B cell (primary cell): ENCODE data around the gene SLC20A1. TPM values are rescaled to one million over a fixed set of nuclear protein-coding genes. Genes with fewer than 3 reads are reported as not detected.

ENCODE experiments used
- ATAC-seq: fragments of 200-7000 bp; cut with Tn5 transposase; one replicate; pipeline ENCODE4 v1.10.0; 2021; ENCODE audit warnings: low read depth, mild to moderate bottlenecking, moderate number of reproducible peaks, moderate library complexity
- CTCF ChIA-PET: fragments of 350-600 bp; sonication (Branson Sonifier 250); formaldehyde crosslinking; loops from one replicate; lab custom pipeline; 2021; ENCODE audit warnings: antibody characterized with exemption, inconsistent platforms; lab: Charles Lee
- POLR2A ChIA-PET: fragments of 350-600 bp; sonication (Branson Sonifier 250); formaldehyde crosslinking; loops from one replicate; lab custom pipeline; 2021; ENCODE audit warnings: antibody characterized with exemption; lab: Charles Lee
- DNase-seq: peaks from one replicate; pipeline ENCODE4 v3.0.0; 2013
- H2AFZ ChIP-seq: 2 replicates; pipeline ENCODE4 v1.6.1; 2012; ENCODE audit warnings: mild to moderate bottlenecking, low read depth, low read length; ENCODE audit not compliant: insufficient read depth, poor library complexity, severe bottlenecking
- H3K27ac ChIP-seq, 2 donors: 1 replicate in 1 of 2; 2 replicates in 1 of 2; pipeline ENCODE4 v1.5.1; 2012 to 2013; ENCODE audit warnings: low read length in 2 of 2, mild to moderate bottlenecking in 2 of 2, moderate library complexity in 1 of 2
- H3K27me3 ChIP-seq, 4 experiments: fragments of 200-600 bp in 1 of 4; sonication (generic) in 1 of 4; replicated peaks in 1 of 4; 1 replicate in 2 of 4; 2 replicates in 2 of 4; pipeline versions ENCODE4 v1.6.1 to v1.7.0; 2013 to 2016; ENCODE audit warnings: low read length in 3 of 4, mild to moderate bottlenecking in 2 of 4, mixed read lengths in 1 of 4, moderate library complexity in 1 of 4; ENCODE audit not compliant: insufficient read depth in 4 of 4, control insufficient read depth in 3 of 4; ENCODE audit errors: control extremely low read depth in 1 of 4
- H3K36me3 ChIP-seq, 2 experiments: replicated peaks in 1 of 2; 1 replicate in 1 of 2; 2 replicates in 1 of 2; pipeline versions ENCODE4 v1.6.1 to v1.7.1; 2013; ENCODE audit warnings: low read length in 1 of 2; ENCODE audit not compliant: insufficient read depth in 2 of 2, control insufficient read depth in 1 of 2; ENCODE audit errors: control extremely low read depth in 1 of 2, extremely low read depth in 1 of 2
- H3K4me1 ChIP-seq, 2 donors: fragments of 200-600 bp in 1 of 2; sonication (generic) in 1 of 2; 1 replicate in 1 of 2; 2 replicates in 1 of 2; pipeline versions ENCODE4 v1.5.1 to v1.6.1; 2013 to 2017; ENCODE audit warnings: low read length in 2 of 2; ENCODE audit not compliant: control insufficient read depth in 2 of 2, insufficient read depth in 2 of 2
- H3K4me2 ChIP-seq: replicated peaks from 2 replicates; pipeline ENCODE3; 2012; ENCODE audit warnings: mild to moderate bottlenecking, low read depth, low read length; ENCODE audit not compliant: poor library complexity, severe bottlenecking
- H3K4me3 ChIP-seq, 5 experiments: fragments of 200-600 bp in 1 of 5; sonication (generic) in 1 of 5; 1 replicate in 3 of 5; 2 replicates in 2 of 5; pipeline versions ENCODE4 v1.5.1 to v1.7.0; 2011 to 2016; ENCODE audit warnings: low read length in 4 of 5, mild to moderate bottlenecking in 4 of 5, low read depth in 2 of 5, control low read depth in 1 of 5, moderate library complexity in 1 of 5; ENCODE audit not compliant: insufficient read depth in 1 of 5; ENCODE audit errors: control extremely low read depth in 1 of 5, extremely low read depth in 1 of 5
- H3K79me2 ChIP-seq: fragments of 200-600 bp; sonication (generic); one replicate; pipeline ENCODE4 v1.6.0; 2016; ENCODE audit warnings: low read length; ENCODE audit not compliant: control insufficient read depth, insufficient read depth
- H3K9ac ChIP-seq: fragments of 200-600 bp; sonication (generic); 2 replicates; pipeline ENCODE4 v1.6.1; 2017; ENCODE audit warnings: mild to moderate bottlenecking, low read length, moderate library complexity
- H3K9me3 ChIP-seq, 3 donors: one replicate each; pipeline versions ENCODE4 v1.6.1 to v1.7.1; 2013; ENCODE audit warnings: low read length in 2 of 3; ENCODE audit not compliant: control insufficient read depth in 2 of 3, insufficient read depth in 1 of 3; ENCODE audit errors: control extremely low read depth in 1 of 3
- H4K20me1 ChIP-seq: 2 replicates; pipeline ENCODE4 v1.6.0; 2012; ENCODE audit warnings: mild to moderate bottlenecking, low read length; ENCODE audit not compliant: insufficient read depth, control insufficient read depth, poor library complexity, severe bottlenecking
- H3K27ac Mint-ChIP-seq: one replicate; pipeline ENCODE4 v1.8.0; 2021; ENCODE audit warnings: mixed read lengths
- H3K27me3 Mint-ChIP-seq: one replicate; pipeline ENCODE4 v1.8.0; 2021; ENCODE audit warnings: mixed read lengths
- H3K4me1 Mint-ChIP-seq: one replicate; pipeline ENCODE4 v1.8.0; 2021; ENCODE audit warnings: mixed read lengths
- H3K4me3 Mint-ChIP-seq: one replicate; pipeline ENCODE4 v1.8.0; 2021; ENCODE audit warnings: mixed read lengths
- H3K9me3 Mint-ChIP-seq: one replicate; pipeline ENCODE4 v1.8.0; 2022; ENCODE audit warnings: mixed read lengths; ENCODE audit not compliant: insufficient read depth
- EZH2 ChIP-seq: IDR thresholded peaks from 2 replicates; pipeline ENCODE4 v1.6.1; 2012; ENCODE audit warnings: borderline replicate concordance, low read depth, mild to moderate bottlenecking, moderate library complexity, low read length; ENCODE audit not compliant: insufficient read depth, poor library complexity, severe bottlenecking
- WGBS: methylation state at CpG from one replicate; pipeline ENCODE4 v1.1.5; 2013; ENCODE audit warnings: missing lambda C conversion rate; ENCODE audit not compliant: insufficient coverage; 5-methylcytosine and 5-hydroxymethylcytosine counted together
- intact Hi-C: fragments of 100-400 bp; cut with micrococcal nuclease; formaldehyde crosslinking; loops from one replicate; pipeline ENCODE4 v1.10.0; 2022
- polyA plus RNA-seq: library from polyadenylated mRNA; depleted of rRNA; stranded (reverse); fragments of >200 nt; gene quantifications from 2 replicates; pipeline ENCODE4 v1.2.3, GENCODE V29; 2012
- total RNA-seq, 2 donors: library from RNA; stranded (reverse); fragments of 120-200 nt in 1 of 2; gene quantifications; 1 replicate in 1 of 2; 2 replicates in 1 of 2; pipeline versions ENCODE4 v1.2.3 to v1.2.4, GENCODE V29; 2013 to 2022
- TF ChIP-seq, protein P1 (sequence below): fragments of 200-600 bp; IDR thresholded peaks from one replicate; pipeline ENCODE4 v1.8.0; 2022; ENCODE audit warnings: antibody characterized with exemption, mild to moderate bottlenecking

SLC20A1 gene
- total and polyA plus RNA-seq, 2 donors (not counting 1 experiment from before 2014, with no cell fraction given) = 16.1 to 54.9 TPM

DNA sequence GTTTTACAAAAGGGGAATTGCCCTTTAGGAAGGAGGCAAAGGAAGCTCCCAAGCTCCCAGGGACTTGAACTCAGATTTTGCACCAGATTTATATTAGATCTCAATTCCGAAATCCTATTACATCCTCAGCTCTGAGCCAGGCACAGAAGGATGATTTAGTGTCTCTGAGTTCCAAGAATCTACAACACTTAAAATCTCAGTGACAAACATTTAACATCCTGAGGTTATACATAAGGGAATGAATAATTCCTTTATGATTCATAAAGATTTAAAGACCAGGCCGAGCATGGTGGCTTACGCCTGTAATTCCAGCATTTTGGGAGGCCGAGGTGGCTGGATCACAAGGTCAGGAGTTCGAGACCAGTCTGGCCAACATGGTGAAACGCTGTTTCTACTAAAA lies 16.5 kb upstream of the SLC20A1 start:
- Histone ChIP-seq H4K20me1 (no peaks in the 10 kb centered on the region), H3K9me3 (peaks cover 0 to under 1% (median 0%) of the 10 kb centered on the region in 3 donors), H3K27me3 (no peaks in the 10 kb centered on the region), H3K4me2 (no peak overlapping the region), H3K4me1 (peaks cover 18 to 40% of the 10 kb centered on the region in 2 donors), H3K36me3 (no peaks in the 10 kb centered on the region), H3K9ac (no peak overlapping the region), H2AFZ (no peak overlapping the region), H3K79me2 (no peaks in the 10 kb centered on the region), H3K4me3 (no peak overlapping the region), H3K27ac (no peak overlapping the region)
- WGBS = 92% methylated on average over 5 of the region's 6 CpGs
- intact Hi-C loops = loop anchor here (10.0 kb wide), 1 partner anchor 256 kb away; no protein-coding TSS in a partner anchor
- ChIA-PET POLR2A (interaction anchor here (0.6 kb wide), 1 partner anchor 1275 kb away, joined by 3 read pairs; no protein-coding TSS in a partner anchor), CTCF (interaction anchor here (1.2 to 16.6 kb wide), 5 partner anchors 11 to 100 kb away, joined by 4 to 496 read pairs (median 58); partner anchors contain the start of genes NT5DC4 and SLC20A1)
- Mint-ChIP-seq H3K4me1 (peaks cover 25% of the 10 kb centered on the region), H3K27ac (no peak overlapping the region), H3K9me3 (no peaks in the 10 kb centered on the region), H3K27me3 (no peaks in the 10 kb centered on the region), H3K4me3 (no peak overlapping the region)
- ATAC-seq = no peak
- DNase-seq = no peak
- no peak for TF ChIP-seq EZH2
- TF ChIP-seq, protein P1, sequence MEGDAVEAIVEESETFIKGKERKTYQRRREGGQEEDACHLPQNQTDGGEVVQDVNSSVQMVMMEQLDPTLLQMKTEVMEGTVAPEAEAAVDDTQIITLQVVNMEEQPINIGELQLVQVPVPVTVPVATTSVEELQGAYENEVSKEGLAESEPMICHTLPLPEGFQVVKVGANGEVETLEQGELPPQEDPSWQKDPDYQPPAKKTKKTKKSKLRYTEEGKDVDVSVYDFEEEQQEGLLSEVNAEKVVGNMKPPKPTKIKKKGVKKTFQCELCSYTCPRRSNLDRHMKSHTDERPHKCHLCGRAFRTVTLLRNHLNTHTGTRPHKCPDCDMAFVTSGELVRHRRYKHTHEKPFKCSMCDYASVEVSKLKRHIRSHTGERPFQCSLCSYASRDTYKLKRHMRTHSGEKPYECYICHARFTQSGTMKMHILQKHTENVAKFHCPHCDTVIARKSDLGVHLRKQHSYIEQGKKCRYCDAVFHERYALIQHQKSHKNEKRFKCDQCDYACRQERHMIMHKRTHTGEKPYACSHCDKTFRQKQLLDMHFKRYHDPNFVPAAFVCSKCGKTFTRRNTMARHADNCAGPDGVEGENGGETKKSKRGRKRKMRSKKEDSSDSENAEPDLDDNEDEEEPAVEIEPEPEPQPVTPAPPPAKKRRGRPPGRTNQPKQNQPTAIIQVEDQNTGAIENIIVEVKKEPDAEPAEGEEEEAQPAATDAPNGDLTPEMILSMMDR = no peak

DNA sequence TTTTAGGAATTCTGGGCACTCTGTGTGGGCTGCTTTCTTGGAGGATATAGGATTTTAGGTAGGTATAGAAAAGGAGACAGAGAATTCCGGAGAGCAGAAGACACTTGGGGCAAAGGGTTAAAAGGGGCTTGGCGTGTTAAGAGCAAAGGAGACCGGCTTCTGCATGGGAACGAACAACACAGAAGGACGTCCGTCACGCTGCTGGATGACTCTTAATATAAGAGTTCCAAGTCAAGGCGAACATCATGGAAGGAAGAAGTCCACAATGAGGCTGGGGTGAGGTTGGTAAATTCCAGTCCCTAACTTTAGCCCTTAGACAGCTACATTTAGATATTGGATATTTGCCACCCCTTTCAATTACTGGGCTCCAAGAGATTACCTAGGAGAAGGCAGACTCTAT lies 15.9 kb upstream of the SLC20A1 start:
- WGBS = 97% methylated on average over 6 of the region's 8 CpGs
- POLR2A ChIA-PET = no interaction called here
- H3K9ac ChIP-seq = no peak overlapping the region
- no peak overlapping the region for H3K27ac Mint-ChIP-seq
- H3K9me3 Mint-ChIP-seq = no peaks in the 10 kb centered on the region
- DNase-seq = no peak
- intact Hi-C loops = loop anchor here (2.0 to 10.0 kb wide), 2 partner anchors 15 to 255 kb away; partner anchors contain the start of gene SLC20A1
- TF ChIP-seq EZH2 = no peak
- TF ChIP-seq, protein P1 = no peak
- peaks cover 0 to 2% (median 0%) of the 10 kb centered on the region in 3 donors for H3K9me3 ChIP-seq
- H3K36me3 ChIP-seq = no peaks in the 10 kb centered on the region
- no peak overlapping the region for H3K4me3 ChIP-seq
- ATAC-seq = no peak
- no peak overlapping the region for H2AFZ ChIP-seq
- no peak overlapping the region for H3K27ac ChIP-seq
- no peak overlapping the region for H3K4me2 ChIP-seq
- H3K27me3 ChIP-seq = no peaks in the 10 kb centered on the region
- H3K27me3 Mint-ChIP-seq = no peaks in the 10 kb centered on the region
- CTCF ChIA-PET = interaction anchor here (1.0 to 16.6 kb wide), 7 partner anchors 9 to 99 kb away, joined by 3 to 496 read pairs (median 48); partner anchors contain the start of genes NT5DC4 and SLC20A1
- no peaks in the 10 kb centered on the region for H3K79me2 ChIP-seq
- peaks cover 19% of the 10 kb centered on the region for H3K4me1 Mint-ChIP-seq
- peaks cover 18 to 34% of the 10 kb centered on the region in 2 donors for H3K4me1 ChIP-seq
- H3K4me3 Mint-ChIP-seq = no peak overlapping the region
- H4K20me1 ChIP-seq = no peaks in the 10 kb centered on the region
